ENCODE results near the gene SLC6A6. TPM values are rescaled to one million over a fixed set of nuclear protein-coding genes. Genes with fewer than 3 reads are reported as not detected.

SLC6A6 gene
- total and polyA plus RNA-seq, 12 donors, result 10.6 to 197 (median 85.6) TPM

DNA sequence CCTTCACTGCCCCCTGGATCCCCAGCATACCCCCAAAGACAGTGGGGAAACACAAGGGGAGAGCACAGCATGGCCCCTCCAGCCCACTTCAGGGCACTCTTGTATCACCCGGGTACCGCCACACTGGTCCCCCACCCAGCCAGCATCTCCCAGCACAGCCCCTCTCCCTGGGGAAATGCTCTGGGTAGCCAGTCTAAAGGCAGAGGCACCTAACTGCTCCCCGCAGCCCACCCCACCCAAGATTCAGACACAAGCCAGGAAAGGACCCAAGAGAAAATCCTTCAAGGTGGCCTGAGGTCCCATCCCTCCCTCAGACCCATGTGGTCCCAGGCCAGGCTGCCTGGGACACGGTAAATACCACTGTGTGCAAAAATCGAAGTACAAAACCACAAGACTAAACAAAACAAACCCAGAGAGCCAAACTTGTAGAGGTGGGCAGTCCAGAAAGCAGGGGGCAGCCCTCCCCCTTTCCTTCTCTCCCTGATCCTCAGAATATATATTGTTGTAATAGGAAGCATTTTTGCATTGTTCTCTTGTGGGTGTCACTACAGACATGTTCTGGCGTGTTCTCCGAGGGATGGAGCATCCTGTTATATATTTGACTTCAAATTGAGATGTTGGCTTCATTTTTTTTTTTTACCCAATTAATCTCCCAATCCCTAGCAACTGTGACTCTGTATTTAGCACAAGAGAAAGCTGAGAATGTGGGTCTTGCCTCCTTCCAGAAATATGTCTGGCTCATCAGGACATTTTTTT lies 86.1 kb downstream of the SLC6A6 start:
- no peaks in the 10 kb centered on the region for H3K9me3 ChIP-seq (replicated peaks in 1 of 3)
- no peaks in the 10 kb centered on the region for H3K4me1 ChIP-seq (replicated peaks in 1 of 2)
- WGBS, 4 donors, result 67 to 73% (median 69%) methylated on average over 5 to 7 of the region's 7 CpGs
- DNase-seq, result no peak
- peaks cover 0 to 52% of the 10 kb centered on the region in 2 donors for H3K36me3 ChIP-seq (replicated peaks in 1 of 2)
- H3K27me3 ChIP-seq, result no peaks in the 10 kb centered on the region
- H3K4me3 ChIP-seq, result no peak overlapping the region
- intact Hi-C loops (cut with DNase I), result no loop called here
- TF ChIP-seq POLR2A (IDR thresholded peaks at IDR 0.05), result no peak
- TF ChIP-seq CTCF (IDR thresholded peaks at IDR 0.05), result no peak
- H3K27ac ChIP-seq, result no peak overlapping the region

DNA sequence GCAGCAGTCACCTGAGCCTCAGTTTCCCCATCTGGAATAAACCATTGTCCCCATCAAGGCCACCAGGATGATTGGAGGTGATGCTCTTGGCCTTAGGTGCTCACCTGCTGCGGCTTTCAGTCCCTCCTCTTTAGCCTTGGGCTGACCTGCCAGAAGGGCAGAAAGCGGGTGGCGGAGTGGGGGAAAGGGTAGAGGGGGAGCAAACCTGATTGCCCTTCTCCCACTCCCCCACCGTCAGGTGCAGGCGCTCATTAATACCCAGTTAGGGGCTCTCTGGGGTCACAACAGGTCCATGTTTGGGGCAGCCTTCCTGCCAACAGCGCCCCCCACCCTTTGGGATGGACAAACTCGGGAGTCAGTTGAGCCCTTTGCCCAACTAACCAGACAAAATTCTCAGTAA lies 87.2 kb downstream of the SLC6A6 start:
- Histone ChIP-seq H3K36me3 (replicated peaks in 1 of 2) (peaks cover 0 to 40% of the 10 kb centered on the region in 2 donors), H3K4me1 (replicated peaks in 1 of 2) (no peaks in the 10 kb centered on the region), H3K27me3 (no peaks in the 10 kb centered on the region), H3K9me3 (replicated peaks in 1 of 3) (no peaks in the 10 kb centered on the region), H3K4me3 (no peak overlapping the region), H3K27ac (no peak overlapping the region)
- no peak for DNase-seq
- WGBS, 4 donors, result 82 to 95% (median 88%) methylated on average over 7 of the region's 7 CpGs
- intact Hi-C loops (cut with DNase I), result no loop called here
- TF ChIP-seq CTCF (IDR thresholded peaks at IDR 0.05) (no peak), POLR2A (IDR thresholded peaks at IDR 0.05) (no peak)

- Histone ChIP-seq H3K27me3 (no peaks in the 10 kb centered on the region), H3K9me3 (replicated peaks in 1 of 3) (no peaks in the 10 kb centered on the region), H3K36me3 (replicated peaks in 1 of 2) (peaks cover 0 to 38% of the 10 kb centered on the region in 2 donors), H3K27ac (no peak overlapping the region), H3K4me1 (replicated peaks in 1 of 2) (no peaks in the 10 kb centered on the region), H3K4me3 (no peak overlapping the region)
- TF ChIP-seq POLR2A (IDR thresholded peaks at IDR 0.05) (no peak), CTCF (IDR thresholded peaks at IDR 0.05) (no peak)
- DNase-seq, result no peak
- 84 to 92% (median 89%) methylated on average over 2 to 4 of the region's 4 CpGs for WGBS, 4 donors
- intact Hi-C loops (cut with DNase I), result no loop called here
Measured at GRCh38 chr3:14490255-14490654, 87.8 kb downstream of the SLC6A6 start.

- TF ChIP-seq CTCF (IDR thresholded peaks at IDR 0.05), result no peak
- no peak for TF ChIP-seq POLR2A (IDR thresholded peaks at IDR 0.05)
- H3K27ac ChIP-seq, result no peak overlapping the region
- H3K4me3 ChIP-seq, result no peak overlapping the region
- peaks cover 0 to 32% of the 10 kb centered on the region in 2 donors for H3K36me3 ChIP-seq (replicated peaks in 1 of 2)
- WGBS, 4 donors, result 92 to 100% (median 96%) methylated on average over 2 of the region's 2 CpGs
- DNase-seq, result no peak
- no peaks in the 10 kb centered on the region for H3K27me3 ChIP-seq
- intact Hi-C loops (cut with DNase I), result no loop called here
- H3K4me1 ChIP-seq (replicated peaks in 1 of 2), result no peaks in the 10 kb centered on the region
- H3K9me3 ChIP-seq (replicated peaks in 1 of 3), result no peaks in the 10 kb centered on the region
Measured at GRCh38 chr3:14490831-14491230, 88.4 kb downstream of the SLC6A6 start.
